ENCODE measurements around the gene POLL.

POLL gene

DNA sequence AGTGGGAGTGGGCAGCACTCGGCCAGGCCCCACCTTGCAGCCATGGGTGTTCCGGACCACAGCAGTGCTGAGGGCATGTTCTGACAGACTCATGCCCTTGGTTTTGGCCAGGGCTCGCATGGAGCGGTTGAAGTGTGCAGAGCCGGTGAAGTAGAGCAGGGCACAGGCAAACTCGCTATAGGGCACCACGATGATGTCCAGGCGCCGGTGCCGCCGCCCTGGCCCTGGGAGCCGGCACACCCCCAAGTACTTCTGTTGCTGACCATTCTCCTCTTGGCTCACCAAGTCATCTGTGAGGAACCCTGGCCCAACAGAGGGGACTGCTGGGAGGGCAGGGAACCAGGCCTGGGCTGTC is 8.6 kb downstream of the POLL start:
- no peak overlapping the region for H3K4me3 ChIP-seq (replicated peaks; ENCODE audit: insufficient read depth, low read length)
- H3K27me3 ChIP-seq (ENCODE audit: insufficient read depth, poor library complexity, severe bottlenecking): no peaks in the 10 kb centered on the region
- no peak overlapping the region for H3K27ac ChIP-seq (replicated peaks)
- DNase-seq (ENCODE audit: low read depth in 1 of 2, low spot score in 1 of 2): no peak
- TF ChIP-seq, protein P1, sequence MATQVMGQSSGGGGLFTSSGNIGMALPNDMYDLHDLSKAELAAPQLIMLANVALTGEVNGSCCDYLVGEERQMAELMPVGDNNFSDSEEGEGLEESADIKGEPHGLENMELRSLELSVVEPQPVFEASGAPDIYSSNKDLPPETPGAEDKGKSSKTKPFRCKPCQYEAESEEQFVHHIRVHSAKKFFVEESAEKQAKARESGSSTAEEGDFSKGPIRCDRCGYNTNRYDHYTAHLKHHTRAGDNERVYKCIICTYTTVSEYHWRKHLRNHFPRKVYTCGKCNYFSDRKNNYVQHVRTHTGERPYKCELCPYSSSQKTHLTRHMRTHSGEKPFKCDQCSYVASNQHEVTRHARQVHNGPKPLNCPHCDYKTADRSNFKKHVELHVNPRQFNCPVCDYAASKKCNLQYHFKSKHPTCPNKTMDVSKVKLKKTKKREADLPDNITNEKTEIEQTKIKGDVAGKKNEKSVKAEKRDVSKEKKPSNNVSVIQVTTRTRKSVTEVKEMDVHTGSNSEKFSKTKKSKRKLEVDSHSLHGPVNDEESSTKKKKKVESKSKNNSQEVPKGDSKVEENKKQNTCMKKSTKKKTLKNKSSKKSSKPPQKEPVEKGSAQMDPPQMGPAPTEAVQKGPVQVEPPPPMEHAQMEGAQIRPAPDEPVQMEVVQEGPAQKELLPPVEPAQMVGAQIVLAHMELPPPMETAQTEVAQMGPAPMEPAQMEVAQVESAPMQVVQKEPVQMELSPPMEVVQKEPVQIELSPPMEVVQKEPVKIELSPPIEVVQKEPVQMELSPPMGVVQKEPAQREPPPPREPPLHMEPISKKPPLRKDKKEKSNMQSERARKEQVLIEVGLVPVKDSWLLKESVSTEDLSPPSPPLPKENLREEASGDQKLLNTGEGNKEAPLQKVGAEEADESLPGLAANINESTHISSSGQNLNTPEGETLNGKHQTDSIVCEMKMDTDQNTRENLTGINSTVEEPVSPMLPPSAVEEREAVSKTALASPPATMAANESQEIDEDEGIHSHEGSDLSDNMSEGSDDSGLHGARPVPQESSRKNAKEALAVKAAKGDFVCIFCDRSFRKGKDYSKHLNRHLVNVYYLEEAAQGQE (IDR thresholded peaks at IDR 0.05; ENCODE audit: insufficient replicate concordance, low read depth): no peak
- TF ChIP-seq, protein P2, sequence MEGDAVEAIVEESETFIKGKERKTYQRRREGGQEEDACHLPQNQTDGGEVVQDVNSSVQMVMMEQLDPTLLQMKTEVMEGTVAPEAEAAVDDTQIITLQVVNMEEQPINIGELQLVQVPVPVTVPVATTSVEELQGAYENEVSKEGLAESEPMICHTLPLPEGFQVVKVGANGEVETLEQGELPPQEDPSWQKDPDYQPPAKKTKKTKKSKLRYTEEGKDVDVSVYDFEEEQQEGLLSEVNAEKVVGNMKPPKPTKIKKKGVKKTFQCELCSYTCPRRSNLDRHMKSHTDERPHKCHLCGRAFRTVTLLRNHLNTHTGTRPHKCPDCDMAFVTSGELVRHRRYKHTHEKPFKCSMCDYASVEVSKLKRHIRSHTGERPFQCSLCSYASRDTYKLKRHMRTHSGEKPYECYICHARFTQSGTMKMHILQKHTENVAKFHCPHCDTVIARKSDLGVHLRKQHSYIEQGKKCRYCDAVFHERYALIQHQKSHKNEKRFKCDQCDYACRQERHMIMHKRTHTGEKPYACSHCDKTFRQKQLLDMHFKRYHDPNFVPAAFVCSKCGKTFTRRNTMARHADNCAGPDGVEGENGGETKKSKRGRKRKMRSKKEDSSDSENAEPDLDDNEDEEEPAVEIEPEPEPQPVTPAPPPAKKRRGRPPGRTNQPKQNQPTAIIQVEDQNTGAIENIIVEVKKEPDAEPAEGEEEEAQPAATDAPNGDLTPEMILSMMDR (IDR thresholded peaks at IDR 0.05; ENCODE audit: insufficient read depth, low read length): no peak
- TF ChIP-seq SPI1 (IDR thresholded peaks at IDR 0.05; ENCODE audit: borderline replicate concordance, low read depth) (no peak), GABPA (IDR thresholded peaks at IDR 0.05; ENCODE audit: low read depth) (no peak), POLR2AphosphoS5 (IDR thresholded peaks at IDR 0.05; ENCODE audit: low read depth) (no peak; the same call in 1 of the 2 replicates)

DNA sequence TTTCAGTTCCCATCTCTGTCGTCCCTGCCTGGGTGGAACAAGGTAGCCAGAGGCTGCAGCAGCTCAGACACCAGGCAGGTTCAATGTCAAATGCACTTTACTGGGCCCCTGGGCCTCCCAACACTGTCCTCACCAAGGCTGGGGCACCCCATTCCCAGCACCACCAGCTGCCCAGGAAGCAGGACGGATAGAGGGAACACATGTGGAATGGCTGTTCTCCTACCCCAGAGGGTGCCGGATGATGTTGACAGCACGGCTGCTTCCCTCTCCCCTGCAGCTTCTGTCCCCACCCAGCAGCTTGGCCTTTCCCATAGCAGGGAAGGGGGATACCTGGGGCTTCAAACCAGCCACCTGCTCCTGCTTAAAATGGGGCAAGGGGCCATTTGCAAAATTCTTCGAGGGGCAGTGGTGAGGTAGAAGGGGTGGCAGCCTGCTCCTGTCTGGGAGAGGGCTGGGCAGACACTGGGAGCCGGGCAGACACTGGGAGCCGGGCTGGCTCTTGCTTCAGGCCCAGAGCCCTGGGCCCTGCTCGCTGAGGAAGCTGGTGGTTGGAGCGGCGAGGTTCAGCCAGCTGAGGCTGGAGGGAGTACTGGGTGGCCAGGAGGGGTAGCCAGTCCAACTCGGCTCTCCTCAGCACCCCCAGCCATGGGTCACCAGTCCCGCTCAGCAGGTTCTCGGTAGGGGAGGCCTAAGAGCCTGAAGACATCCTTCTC is 9.1 kb downstream of the POLL start:
- no peak for DNase-seq (ENCODE audit: low read depth in 1 of 2, low spot score in 1 of 2)
- Histone ChIP-seq H3K27me3 (ENCODE audit: insufficient read depth, poor library complexity, severe bottlenecking) (no peaks in the 10 kb centered on the region), H3K27ac (replicated peaks) (no peak overlapping the region), H3K4me3 (replicated peaks; ENCODE audit: insufficient read depth, low read length) (no peak overlapping the region)
- TF ChIP-seq, protein P1 (IDR thresholded peaks at IDR 0.05; ENCODE audit: insufficient replicate concordance, low read depth): no peak
- TF ChIP-seq, protein P2 (IDR thresholded peaks at IDR 0.05; ENCODE audit: insufficient read depth, low read length): no peak
- TF ChIP-seq SPI1 (IDR thresholded peaks at IDR 0.05; ENCODE audit: borderline replicate concordance, low read depth) (no peak), GABPA (IDR thresholded peaks at IDR 0.05; ENCODE audit: low read depth) (no peak)

DNA sequence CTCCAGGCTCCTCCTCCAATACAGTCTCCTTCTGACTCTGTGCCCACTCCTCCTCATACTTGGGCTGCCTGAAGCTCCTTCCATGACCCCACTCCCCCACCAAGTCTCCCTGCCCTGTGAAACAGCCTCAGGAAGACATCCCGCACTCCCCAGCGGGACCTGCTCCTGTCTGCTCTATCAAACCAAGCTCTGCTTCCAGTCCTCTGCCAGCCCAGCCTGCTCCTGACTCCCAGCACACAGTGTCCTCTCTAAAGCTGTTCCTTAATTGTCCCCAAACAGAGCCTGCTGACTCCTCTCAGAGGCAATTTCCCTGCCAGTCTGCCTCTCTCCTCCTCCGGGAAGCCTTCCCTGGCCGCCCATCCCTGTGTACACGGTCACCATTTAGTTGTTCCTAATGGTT is 9.9 kb downstream of the POLL start:
- Histone ChIP-seq H3K27me3 (ENCODE audit: insufficient read depth, poor library complexity, severe bottlenecking) (no peaks in the 10 kb centered on the region), H3K4me3 (replicated peaks; ENCODE audit: insufficient read depth, low read length) (no peak overlapping the region), H3K27ac (replicated peaks) (no peak overlapping the region)
- DNase-seq (ENCODE audit: low read depth in 1 of 2, low spot score in 1 of 2): no peak
- TF ChIP-seq, protein P2 (IDR thresholded peaks at IDR 0.05; ENCODE audit: insufficient read depth, low read length): no peak
- TF ChIP-seq POLR2AphosphoS5 (IDR thresholded peaks at IDR 0.05; ENCODE audit: low read depth) (no peak), SPI1 (IDR thresholded peaks at IDR 0.05; ENCODE audit: borderline replicate concordance, low read depth) (no peak), GABPA (IDR thresholded peaks at IDR 0.05; ENCODE audit: low read depth) (no peak)
- TF ChIP-seq, protein P1 (IDR thresholded peaks at IDR 0.05; ENCODE audit: insufficient replicate concordance, low read depth): no peak
